Mammary epithelial cell (primary cell): Measurements from ENCODE around the gene KCNJ6.
A peak's percentile ranks its signal among the peaks of the same experiment; 100 is the strongest.

ENCODE experiments used
- EZH2 ChIP-seq: IDR thresholded peaks from 2 replicates; pipeline ENCODE4 v1.6.1; 2012; ENCODE audit warnings: low read length, inconsistent platforms, borderline replicate concordance
- TF ChIP-seq, protein P1 (sequence below), 2 donors: IDR thresholded peaks in 1 of 2; conservative IDR thresholded peaks in 1 of 2; 2 replicates each; pipeline ENCODE4 v1.5.1; 2011 to 2012; ENCODE audit warnings: inconsistent platforms in 2 of 2, low read length in 2 of 2, mild to moderate bottlenecking in 2 of 2, control low read depth in 1 of 2, low read depth in 1 of 2; ENCODE audit not compliant: insufficient read depth in 1 of 2; ENCODE audit errors: extremely low read depth in 1 of 2

GRCh38 chr21:37564341-37564923, 351.8 kb downstream of the KCNJ6 start:
- TF ChIP-seq, protein P1, sequence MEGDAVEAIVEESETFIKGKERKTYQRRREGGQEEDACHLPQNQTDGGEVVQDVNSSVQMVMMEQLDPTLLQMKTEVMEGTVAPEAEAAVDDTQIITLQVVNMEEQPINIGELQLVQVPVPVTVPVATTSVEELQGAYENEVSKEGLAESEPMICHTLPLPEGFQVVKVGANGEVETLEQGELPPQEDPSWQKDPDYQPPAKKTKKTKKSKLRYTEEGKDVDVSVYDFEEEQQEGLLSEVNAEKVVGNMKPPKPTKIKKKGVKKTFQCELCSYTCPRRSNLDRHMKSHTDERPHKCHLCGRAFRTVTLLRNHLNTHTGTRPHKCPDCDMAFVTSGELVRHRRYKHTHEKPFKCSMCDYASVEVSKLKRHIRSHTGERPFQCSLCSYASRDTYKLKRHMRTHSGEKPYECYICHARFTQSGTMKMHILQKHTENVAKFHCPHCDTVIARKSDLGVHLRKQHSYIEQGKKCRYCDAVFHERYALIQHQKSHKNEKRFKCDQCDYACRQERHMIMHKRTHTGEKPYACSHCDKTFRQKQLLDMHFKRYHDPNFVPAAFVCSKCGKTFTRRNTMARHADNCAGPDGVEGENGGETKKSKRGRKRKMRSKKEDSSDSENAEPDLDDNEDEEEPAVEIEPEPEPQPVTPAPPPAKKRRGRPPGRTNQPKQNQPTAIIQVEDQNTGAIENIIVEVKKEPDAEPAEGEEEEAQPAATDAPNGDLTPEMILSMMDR (conservative IDR thresholded peaks at IDR 0.05 in 1 of 2, IDR thresholded peaks at IDR 0.05 in 1 of 2; ENCODE audit: extremely low read depth in 1 of 2, insufficient read depth in 1 of 2, low read depth in 1 of 2, low read length in 2 of 2) = peak in 1 of 2 donors; percentile 31
- TF ChIP-seq EZH2 = no peak
